Mucosa of rectum (tissue), 2 donors: ENCODE measurements around the gene FLNB.

Experiments
- H3K27ac ChIP-seq, 2 donors: one replicate each; pipeline ENCODE4 v1.7.0; 2013; ENCODE audit warnings: inconsistent platforms in 2 of 2, low read depth in 2 of 2, low read length in 2 of 2
- H3K27me3 ChIP-seq, 2 donors: one replicate each; pipeline ENCODE4 v1.7.0; 2013; ENCODE audit warnings: low read length in 2 of 2; ENCODE audit not compliant: control insufficient read depth in 2 of 2, insufficient read depth in 2 of 2
- H3K36me3 ChIP-seq, 2 donors: one replicate each; pipeline ENCODE4 v1.7.0; 2013; ENCODE audit warnings: low read length in 2 of 2; ENCODE audit not compliant: control insufficient read depth in 2 of 2, insufficient read depth in 2 of 2
- H3K4me1 ChIP-seq, 2 donors: one replicate each; pipeline ENCODE4 v1.7.0; 2013; ENCODE audit warnings: low read length in 2 of 2, mild to moderate bottlenecking in 1 of 2; ENCODE audit not compliant: control insufficient read depth in 2 of 2, insufficient read depth in 2 of 2
- H3K4me3 ChIP-seq, 2 donors: one replicate each; pipeline ENCODE4 v1.7.0; 2013; ENCODE audit warnings: low read length in 2 of 2
- H3K9ac ChIP-seq, 2 donors: one replicate each; pipeline ENCODE4 v1.7.0; 2013; ENCODE audit warnings: low read length in 2 of 2, low read depth in 1 of 2, mild to moderate bottlenecking in 1 of 2
- H3K9me3 ChIP-seq, 2 donors: one replicate each; pipeline ENCODE4 v1.7.0; 2013; ENCODE audit warnings: low read length in 2 of 2; ENCODE audit not compliant: control insufficient read depth in 2 of 2
- donor health status: healthy.
- donor health status: Normal muscosa, but diverticular disease.

The FLNB gene

GRCh38 chr3:58008141-58009025 is at the start of gene FLNB:
TSS of gene FLNB (plus strand) at chr3:58008422. CDS start at chr3:58008565, 143 bp downstream.
- peak within 1 kb of the TSS; percentile 74 to 91 for H3K27ac ChIP-seq
- H3K27me3 ChIP-seq = no peaks in the 10 kb centered on the region

GRCh38 chr3:57958642-57959422 is 49.4 kb upstream of the FLNB start:
- Histone ChIP-seq H3K4me3 (no peak overlapping the region), H3K9me3 (no peaks in the 10 kb centered on the region), H3K36me3 (no peaks in the 10 kb centered on the region), H3K27me3 (no peaks in the 10 kb centered on the region), H3K4me1 (peaks cover 22 to 28% of the 10 kb centered on the region in 2 donors), H3K9ac (peak overlapping the region in 1 of 2 donors; percentile 33), H3K27ac (peak overlapping the region; percentile 71 to 76)

More at GRCh38 chr3:58008141-58009025, at the start of gene FLNB:
- peaks cover 14 to 41% of the 10 kb centered on the region in 2 donors for H3K4me1 ChIP-seq
- H3K36me3 ChIP-seq = no peaks in the 10 kb centered on the region
- H3K9me3 ChIP-seq = no peaks in the 10 kb centered on the region
- peak within 1 kb of the TSS; percentile 77 to 99 for H3K9ac ChIP-seq
- H3K4me3 ChIP-seq = peak within 1 kb of the TSS; percentile 78 to 100

GRCh38 chr3:57959423-57960173 is 48.6 kb upstream of the FLNB start:
- no peaks in the 10 kb centered on the region for H3K36me3 ChIP-seq
- peak overlapping the region; percentile 71 to 76 for H3K27ac ChIP-seq
- H3K9me3 ChIP-seq = no peaks in the 10 kb centered on the region
- no peaks in the 10 kb centered on the region for H3K27me3 ChIP-seq
- H3K4me1 ChIP-seq = peaks cover 22 to 28% of the 10 kb centered on the region in 2 donors
- H3K4me3 ChIP-seq = peak overlapping the region; percentile 1 to 26
- peak overlapping the region; percentile 3 to 26 for H3K9ac ChIP-seq

GRCh38 chr3:57960174-57960505 is 48.1 kb upstream of the FLNB start:
- Histone ChIP-seq H3K4me1 (peaks cover 22 to 28% of the 10 kb centered on the region in 2 donors), H3K9ac (peak overlapping the region in 1 of 2 donors; percentile 3), H3K9me3 (no peaks in the 10 kb centered on the region), H3K36me3 (no peaks in the 10 kb centered on the region), H3K4me3 (peak overlapping the region in 1 of 2 donors; percentile 26), H3K27me3 (no peaks in the 10 kb centered on the region), H3K27ac (peak overlapping the region; percentile 71 to 76)

GRCh38 chr3:57961177-57961827 is 46.9 kb upstream of the FLNB start:
- H3K9ac ChIP-seq = peak overlapping the region; percentile 17 to 32
- H3K27me3 ChIP-seq = no peaks in the 10 kb centered on the region
- H3K9me3 ChIP-seq = no peaks in the 10 kb centered on the region
- peak overlapping the region; percentile 71 to 77 for H3K27ac ChIP-seq
- H3K4me3 ChIP-seq = no peak overlapping the region
- H3K4me1 ChIP-seq = peaks cover 22 to 28% of the 10 kb centered on the region in 2 donors
- H3K36me3 ChIP-seq = no peaks in the 10 kb centered on the region

GRCh38 chr3:57961828-57962447 is 46.3 kb upstream of the FLNB start:
- Histone ChIP-seq H3K27ac (peak overlapping the region; percentile 71 to 77), H3K4me1 (peaks cover 22 to 30% of the 10 kb centered on the region in 2 donors), H3K9me3 (no peaks in the 10 kb centered on the region), H3K4me3 (no peak overlapping the region), H3K27me3 (no peaks in the 10 kb centered on the region), H3K9ac (peak overlapping the region in 1 of 2 donors; percentile 17), H3K36me3 (no peaks in the 10 kb centered on the region)

- H3K9me3 ChIP-seq = no peaks in the 10 kb centered on the region
- no peak overlapping the region for H3K9ac ChIP-seq
- no peak overlapping the region for H3K4me3 ChIP-seq
- peak overlapping the region in 1 of 2 donors; percentile 77 for H3K27ac ChIP-seq
- H3K4me1 ChIP-seq = peaks cover 22 to 30% of the 10 kb centered on the region in 2 donors
- H3K36me3 ChIP-seq = no peaks in the 10 kb centered on the region
- H3K27me3 ChIP-seq = no peaks in the 10 kb centered on the region
Measured at GRCh38 chr3:57962448-57962834, 45.8 kb upstream of the FLNB start.

- Histone ChIP-seq H3K27ac (no peak overlapping the region), H3K27me3 (no peaks in the 10 kb centered on the region), H3K4me3 (no peak overlapping the region)
Measured at GRCh38 chr3:57963811-57964346, 44.3 kb upstream of the FLNB start.

GRCh38 chr3:57966829-57967228 is 41.4 kb upstream of the FLNB start:
- peaks cover 8 to 39% of the 10 kb centered on the region in 2 donors for H3K4me1 ChIP-seq
- peak overlapping the region in 1 of 2 donors; percentile 46 for H3K27ac ChIP-seq
- H3K9ac ChIP-seq = no peak overlapping the region
- H3K36me3 ChIP-seq = no peaks in the 10 kb centered on the region
- H3K4me3 ChIP-seq = no peak overlapping the region
- no peaks in the 10 kb centered on the region for H3K9me3 ChIP-seq
- H3K27me3 ChIP-seq = no peaks in the 10 kb centered on the region

More at GRCh38 chr3:57963811-57964346, 44.3 kb upstream of the FLNB start:
- peaks cover 17 to 38% of the 10 kb centered on the region in 2 donors for H3K4me1 ChIP-seq
- no peak overlapping the region for H3K9ac ChIP-seq
- H3K36me3 ChIP-seq = no peaks in the 10 kb centered on the region
- no peaks in the 10 kb centered on the region for H3K9me3 ChIP-seq
